Measurements from ENCODE around the gene TTLL12.

The TTLL12 gene

DNA sequence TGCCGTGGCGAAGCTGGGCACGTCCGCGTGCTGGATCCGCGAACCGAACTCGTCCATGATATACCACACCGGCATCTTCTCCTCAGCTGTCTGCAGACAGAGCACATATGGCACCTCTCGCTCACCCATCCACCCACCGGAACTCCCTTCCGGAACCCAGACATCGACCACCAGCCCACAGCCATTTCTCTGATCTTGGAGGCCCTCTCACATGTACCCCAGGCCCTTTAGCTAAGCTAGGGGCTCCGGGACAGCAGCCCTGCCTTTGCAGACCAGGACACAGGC is 7.1 kb downstream of the TTLL12 start:
- TF ChIP-seq POLR2A (IDR thresholded peaks at IDR 0.05; ENCODE audit: low read length) = no peak
- no peak for TF ChIP-seq GATA1 (IDR thresholded peaks at IDR 0.05; ENCODE audit: low read depth, low read length)
- no peak for DNase-seq

DNA sequence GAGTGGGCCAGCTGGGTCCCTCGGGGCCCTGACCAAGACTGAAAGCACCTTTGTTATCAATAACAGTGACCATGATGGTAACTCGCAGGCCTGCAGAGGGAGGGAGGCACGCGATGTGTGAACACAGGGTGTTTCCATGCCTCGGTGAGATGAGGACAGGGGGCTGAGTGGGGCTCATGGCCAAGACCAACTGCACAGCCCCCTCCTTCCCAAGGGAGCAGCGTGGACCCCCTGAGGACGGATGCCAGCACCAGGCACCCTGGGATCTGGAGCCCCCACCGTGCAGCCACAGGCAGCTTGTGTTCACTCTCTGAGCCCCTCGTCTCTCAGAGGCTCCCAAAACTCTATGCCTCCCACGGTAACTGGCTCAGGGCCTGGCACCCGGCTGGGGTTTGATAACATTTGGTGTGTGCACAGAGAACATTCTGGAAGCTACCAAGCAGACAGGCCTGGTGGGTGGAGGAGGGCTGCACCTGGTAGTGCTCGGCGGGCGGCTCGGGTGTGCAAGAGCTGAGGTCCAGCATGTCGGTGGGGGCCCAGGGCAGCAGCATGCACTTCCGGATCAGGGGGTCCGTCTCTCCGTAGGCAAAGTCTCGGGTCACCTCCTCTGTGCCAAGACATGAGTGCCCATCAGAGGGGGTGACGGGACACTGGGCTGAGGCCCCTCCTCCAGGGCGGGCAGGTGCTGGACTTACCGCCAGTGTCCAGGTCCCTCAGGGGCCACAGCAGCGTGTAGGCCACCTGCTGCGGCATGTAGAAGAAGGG is 7.6 kb downstream of the TTLL12 start:
- TF ChIP-seq GATA1 (IDR thresholded peaks at IDR 0.05; ENCODE audit: low read depth, low read length) (no peak), POLR2A (IDR thresholded peaks at IDR 0.05; ENCODE audit: low read length) (no peak)

DNA sequence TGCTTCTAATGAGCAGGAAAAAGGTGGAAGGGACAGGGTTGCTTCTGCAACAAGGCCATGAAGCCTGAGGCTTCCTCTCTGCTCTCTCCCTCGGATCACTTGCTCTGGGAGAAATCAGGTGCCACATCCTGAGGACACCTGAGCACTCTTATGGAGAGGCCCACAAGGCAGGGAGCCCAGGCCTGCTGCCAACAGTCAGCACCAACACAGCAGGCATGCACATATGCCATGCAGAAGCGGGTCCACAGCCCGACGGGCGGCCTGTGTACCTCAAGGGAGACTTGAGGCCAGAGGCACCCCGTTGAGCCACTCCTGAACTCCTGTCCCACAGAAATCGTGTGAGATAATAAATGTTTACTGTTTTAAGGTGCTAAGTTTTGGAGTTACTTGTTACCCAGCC is 9.5 kb downstream of the TTLL12 start:
- no peak for DNase-seq
- TF ChIP-seq POLR2A (IDR thresholded peaks at IDR 0.05; ENCODE audit: low read length) (no peak), GATA1 (IDR thresholded peaks at IDR 0.05; ENCODE audit: low read depth, low read length) (no peak)

More for the DNA sequence above, 7.6 kb downstream of the TTLL12 start:
- no peak for DNase-seq

DNA sequence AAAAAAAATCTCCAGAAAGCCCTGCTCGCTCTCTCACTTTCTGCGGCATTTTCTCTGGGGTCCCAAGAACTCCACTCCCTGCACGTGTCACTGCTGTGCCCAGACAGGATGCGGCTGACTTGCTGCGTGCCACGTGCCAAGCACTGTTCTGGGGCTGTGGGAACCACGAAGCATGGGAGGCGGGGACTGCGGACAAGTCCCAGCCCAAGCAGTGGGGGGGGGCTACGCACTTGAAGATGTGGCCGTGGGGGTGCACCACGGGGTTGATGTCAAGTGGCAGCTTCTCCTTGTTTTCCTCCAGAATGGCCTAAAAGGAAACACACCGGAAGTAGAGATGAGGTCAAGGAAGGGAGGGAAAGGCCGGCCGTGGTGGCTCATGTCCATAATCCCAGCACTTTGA is 10.8 kb downstream of the TTLL12 start:
- DNase-seq = no peak
- TF ChIP-seq POLR2A (IDR thresholded peaks at IDR 0.05; ENCODE audit: low read length) (no peak), GATA1 (IDR thresholded peaks at IDR 0.05; ENCODE audit: low read depth, low read length) (no peak)

DNA sequence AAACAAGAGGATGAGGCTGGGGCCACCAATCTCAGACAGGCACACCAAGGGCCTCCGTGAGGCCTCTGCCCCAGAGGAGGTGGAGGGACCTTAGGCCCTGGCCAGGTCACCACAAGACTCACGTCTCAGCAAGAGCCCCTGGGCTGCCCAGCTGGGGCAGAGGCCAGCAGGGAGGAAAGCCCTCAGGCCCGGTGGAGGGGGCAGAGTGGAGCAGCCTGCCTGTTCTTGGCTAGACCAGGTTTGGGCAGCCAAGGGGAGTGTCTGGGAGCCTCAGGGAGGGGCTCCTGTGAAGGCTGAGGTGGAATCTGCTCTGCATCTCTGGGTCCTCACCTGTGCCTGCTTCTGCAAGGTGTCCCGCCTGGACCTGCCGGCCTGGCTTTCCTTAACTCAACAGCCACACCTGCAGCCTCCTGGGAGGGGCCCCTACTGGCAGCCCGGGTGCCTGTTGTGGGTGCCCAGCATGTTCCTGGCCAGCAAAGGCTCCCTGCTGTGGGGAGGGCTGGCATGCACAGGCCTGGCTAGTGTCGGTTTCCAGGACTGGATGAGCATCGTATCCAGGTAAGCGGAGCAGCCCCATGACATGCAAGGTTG is 11.9 kb downstream of the TTLL12 start:
- DNase-seq = no peak
- TF ChIP-seq GATA1 (IDR thresholded peaks at IDR 0.05; ENCODE audit: low read depth, low read length) (no peak), POLR2A (IDR thresholded peaks at IDR 0.05; ENCODE audit: low read length) (no peak)

DNA sequence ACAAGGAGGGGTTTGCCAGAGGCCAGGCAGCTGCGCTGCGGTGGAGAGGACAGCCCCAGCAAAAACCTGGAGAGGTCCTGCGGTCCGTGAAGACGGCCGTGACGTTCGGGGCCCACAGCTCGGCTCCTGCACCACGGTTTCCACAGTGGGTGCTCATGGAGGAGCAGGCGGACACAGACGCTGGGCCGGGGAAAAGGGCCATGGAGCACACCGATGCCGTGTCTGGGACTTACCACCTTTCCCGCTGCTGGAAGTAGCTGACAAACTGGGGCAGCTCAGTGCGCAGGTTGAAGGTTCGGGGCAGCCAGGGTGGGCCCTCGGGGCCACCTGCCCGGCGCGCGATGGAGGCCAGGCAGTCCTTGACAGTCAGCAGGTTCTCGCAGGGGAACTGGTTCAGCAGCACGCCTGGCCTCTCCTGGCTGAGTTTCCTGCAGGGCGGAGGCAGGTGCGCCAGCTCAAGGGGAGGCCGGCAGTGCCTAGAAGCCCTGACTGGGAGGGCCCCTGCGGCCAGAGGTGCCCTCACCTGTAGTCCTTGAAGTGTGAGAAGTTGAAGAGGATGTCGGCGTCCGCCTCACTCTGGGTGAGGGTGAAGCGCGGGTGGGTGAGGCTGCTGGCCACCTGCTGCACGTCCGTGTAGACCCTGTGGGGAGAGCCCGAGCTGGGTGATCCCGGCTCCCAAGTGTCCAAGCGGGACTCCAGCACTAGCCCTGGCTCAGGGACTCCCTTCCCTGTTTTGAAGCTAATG is 12.8 kb downstream of the TTLL12 start:
- TF ChIP-seq GATA1 (IDR thresholded peaks at IDR 0.05; ENCODE audit: low read depth, low read length) (no peak), POLR2A (IDR thresholded peaks at IDR 0.05; ENCODE audit: low read length) (no peak)
- DNase-seq = no peak

DNA sequence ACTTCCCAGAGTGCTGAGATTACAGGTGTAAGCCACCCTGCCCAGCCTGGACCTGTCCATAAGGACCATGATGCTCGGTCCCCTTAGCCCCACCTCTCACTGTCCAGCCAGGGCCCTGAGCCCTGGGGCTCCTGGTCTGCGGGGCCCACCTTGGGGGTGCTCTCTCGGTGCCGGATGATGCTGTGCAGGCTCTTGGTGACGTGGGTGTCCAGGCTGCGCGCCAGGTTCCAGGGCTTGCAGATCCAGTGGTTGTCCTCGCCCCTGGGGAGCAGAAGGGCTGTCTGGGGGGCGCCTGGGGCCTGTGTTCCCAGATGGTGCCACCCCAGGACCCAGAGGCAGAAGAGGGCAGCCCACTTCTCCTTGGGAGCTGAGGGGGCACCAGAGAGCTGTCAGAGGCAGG is 13.4 kb downstream of the TTLL12 start:
- no peak for TF ChIP-seq POLR2A (IDR thresholded peaks at IDR 0.05; ENCODE audit: low read length)
- TF ChIP-seq GATA1 (IDR thresholded peaks at IDR 0.05; ENCODE audit: low read depth, low read length) = no peak
- DNase-seq = no peak

DNA sequence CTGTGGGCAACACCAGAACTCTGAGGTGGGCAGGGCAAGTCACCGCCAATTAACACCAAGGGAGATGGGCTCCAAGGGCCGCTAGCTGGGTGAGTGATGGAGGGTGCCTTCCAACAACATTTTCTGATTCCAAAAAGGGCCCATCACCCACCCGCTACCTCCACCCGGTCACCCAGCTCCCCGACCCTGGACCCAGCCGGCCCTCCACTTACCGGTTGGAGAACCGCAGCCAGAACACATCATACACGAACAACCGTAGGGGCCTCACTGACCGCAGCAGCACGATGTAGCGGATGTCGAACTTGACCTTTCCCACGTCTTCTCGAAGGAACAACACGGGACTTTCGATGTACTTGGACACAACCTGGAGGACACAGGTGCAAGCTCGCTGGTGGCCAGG is 14.7 kb downstream of the TTLL12 start:
- TF ChIP-seq POLR2A (IDR thresholded peaks at IDR 0.05; ENCODE audit: low read length) = no peak
- TF ChIP-seq GATA1 (IDR thresholded peaks at IDR 0.05; ENCODE audit: low read depth, low read length) = no peak
- DNase-seq = no peak

DNA sequence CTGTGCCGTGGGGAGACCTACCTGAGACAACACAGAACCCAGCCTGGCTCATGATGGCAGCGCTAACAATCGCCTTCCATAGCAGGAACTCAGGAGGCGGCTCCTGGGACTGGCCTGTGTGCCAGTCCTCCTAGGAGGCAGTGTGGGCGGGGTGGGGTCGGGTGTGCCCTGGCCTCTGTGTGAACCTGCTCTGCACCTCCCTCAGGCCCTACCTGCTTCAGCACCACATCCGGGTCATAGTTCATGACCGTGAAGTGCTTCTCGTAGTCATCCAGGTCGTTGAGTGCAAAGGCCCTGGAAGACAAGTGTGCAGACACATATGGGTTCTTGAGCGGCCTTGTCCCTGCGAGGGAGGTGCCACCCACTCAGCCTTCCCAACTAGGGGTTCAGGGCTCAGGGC is 15.3 kb downstream of the TTLL12 start:
- DNase-seq = no peak
- TF ChIP-seq POLR2A (IDR thresholded peaks at IDR 0.05; ENCODE audit: low read length) (no peak), GATA1 (IDR thresholded peaks at IDR 0.05; ENCODE audit: low read depth, low read length) (no peak)

DNA sequence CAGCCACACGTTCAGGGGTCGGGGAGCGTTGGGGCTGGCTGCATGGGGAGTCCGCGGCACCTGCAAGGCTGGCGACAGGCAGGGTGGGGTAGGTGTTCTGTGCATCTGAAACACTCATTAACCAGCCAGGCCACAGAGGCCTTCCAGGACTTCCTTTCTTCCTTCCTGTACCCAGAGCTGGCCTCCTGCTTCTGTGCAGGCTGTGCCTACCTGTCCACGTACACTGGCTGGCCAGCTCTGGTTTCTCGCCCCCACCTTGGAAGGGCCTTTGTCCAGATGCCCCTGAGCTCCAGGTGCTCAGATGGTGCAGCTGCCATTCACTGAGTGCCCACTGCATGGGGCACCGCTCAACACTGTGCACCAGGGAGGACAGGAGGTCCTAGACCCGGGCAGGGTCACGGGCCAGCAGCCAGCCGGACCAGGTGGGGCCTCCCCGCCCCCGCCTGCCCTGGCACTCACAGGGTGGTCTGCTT is 15.9 kb downstream of the TTLL12 start:
- no peak for DNase-seq

DNA sequence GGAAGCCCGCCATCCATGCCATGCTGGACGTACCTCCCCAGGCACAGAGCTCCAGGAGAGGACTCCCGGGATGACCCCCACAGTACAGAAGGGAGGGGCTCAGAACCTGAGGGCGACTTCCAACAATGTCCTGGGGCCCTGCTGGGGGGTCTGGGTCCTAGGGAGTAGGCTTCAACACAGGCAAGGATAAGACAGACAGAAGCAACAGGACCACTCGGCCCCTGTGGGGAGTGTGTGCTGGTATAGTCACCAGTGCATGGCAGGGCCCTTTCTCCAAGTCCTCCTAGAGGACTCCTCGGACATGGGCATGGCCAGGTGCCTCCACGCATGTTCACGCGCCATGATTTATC is 16.8 kb downstream of the TTLL12 start:
- DNase-seq = no peak
- no peak for TF ChIP-seq GATA1 (IDR thresholded peaks at IDR 0.05; ENCODE audit: low read depth, low read length)
- TF ChIP-seq POLR2A (IDR thresholded peaks at IDR 0.05; ENCODE audit: low read length) = no peak

More for the DNA sequence above, 15.9 kb downstream of the TTLL12 start:
- no peak for TF ChIP-seq GATA1 (IDR thresholded peaks at IDR 0.05; ENCODE audit: low read depth, low read length)
- TF ChIP-seq POLR2A (IDR thresholded peaks at IDR 0.05; ENCODE audit: low read length) = no peak

DNA sequence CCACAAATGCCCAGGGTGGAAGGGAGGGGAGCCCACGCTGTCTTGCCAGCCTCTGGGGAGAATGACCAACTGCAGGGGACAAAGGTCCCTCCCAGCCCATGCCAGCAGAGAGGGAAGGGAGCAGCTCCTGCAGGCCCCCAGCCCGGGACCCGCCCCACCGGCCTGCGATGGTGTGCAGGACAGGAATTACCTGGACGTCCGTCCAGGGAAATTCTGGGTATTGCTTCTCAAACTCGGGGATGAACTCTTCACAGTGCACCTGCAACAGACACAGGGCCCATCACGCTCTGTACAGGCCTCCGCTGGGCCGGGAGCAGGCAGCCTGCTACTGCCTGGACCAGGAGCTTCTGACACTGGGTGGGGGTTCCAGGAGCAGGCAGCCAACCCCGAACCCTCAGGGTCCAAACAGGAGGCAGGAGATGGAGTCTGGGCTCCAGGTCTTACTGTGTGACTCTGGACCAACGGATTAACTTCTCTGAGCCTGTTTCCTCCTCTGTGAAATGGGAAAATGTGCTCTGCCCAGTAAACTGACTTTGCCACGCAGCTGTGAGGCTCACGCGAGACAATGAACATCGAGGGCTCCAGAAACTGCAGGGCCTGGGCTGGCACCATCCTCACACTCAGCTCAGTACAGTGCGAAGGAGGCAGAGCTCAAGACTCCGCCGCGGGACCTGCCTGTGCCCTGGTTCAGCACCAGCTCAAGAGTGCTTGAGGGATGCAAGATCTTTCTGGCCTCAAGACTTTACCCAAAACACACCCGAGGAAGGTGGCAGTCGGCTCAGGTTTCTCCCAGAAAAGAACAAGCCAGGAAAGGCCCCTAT is 17.4 kb downstream of the TTLL12 start:
- no peak for DNase-seq
- TF ChIP-seq POLR2A (IDR thresholded peaks at IDR 0.05; ENCODE audit: low read length) (no peak), GATA1 (IDR thresholded peaks at IDR 0.05; ENCODE audit: low read depth, low read length) (no peak)

DNA sequence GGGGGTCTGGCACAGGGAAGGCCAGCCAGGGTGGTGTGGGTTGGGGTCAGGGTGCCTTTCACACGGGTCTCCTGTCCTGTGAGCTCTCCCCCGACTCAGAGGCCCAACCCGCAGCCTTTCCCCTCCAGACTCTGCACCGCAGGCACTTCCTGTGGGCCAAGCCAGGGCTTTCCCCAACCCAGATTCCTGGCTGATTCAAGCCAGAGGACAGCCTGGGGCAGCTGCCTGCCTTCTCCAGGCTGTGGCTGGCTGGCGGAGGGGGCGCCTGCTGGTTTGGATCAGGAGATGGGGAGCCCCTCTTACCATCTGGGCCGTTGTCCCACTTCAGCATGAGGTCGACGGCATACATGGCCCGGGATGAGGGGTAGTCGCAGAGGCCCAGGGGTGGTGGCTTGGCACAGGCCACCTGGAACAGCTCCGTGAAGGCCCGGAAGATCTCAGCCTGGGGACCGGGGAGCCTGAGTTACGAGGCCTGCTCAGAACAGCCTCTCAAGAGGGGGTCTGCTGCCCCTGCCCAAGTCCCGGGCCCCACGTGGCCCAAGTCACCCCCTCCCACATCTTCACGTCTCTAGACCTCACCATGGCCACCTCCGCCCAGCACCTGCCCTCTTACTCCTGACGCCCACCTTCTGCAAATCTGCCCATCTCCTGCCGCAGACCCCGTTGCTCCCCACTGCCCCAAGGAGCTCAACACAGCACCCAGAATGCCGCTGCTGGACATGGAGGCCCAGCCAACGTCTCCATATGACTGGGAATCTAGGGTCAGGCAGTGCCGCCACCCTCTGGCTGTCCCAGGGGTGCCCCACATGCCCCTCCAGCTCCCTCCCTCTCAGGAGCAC is 18.2 kb downstream of the TTLL12 start:
- TF ChIP-seq GATA1 (IDR thresholded peaks at IDR 0.05; ENCODE audit: low read depth, low read length) (no peak), POLR2A (IDR thresholded peaks at IDR 0.05; ENCODE audit: low read length) (no peak)
- no peak for DNase-seq
